B cell (primary cell): ENCODE results near the gene TAPBPL.

Experiments used
- CTCF ChIP-seq: fragments of 200-600 bp; IDR thresholded peaks from one replicate; pipeline ENCODE4 v1.8.0; 2022; ENCODE audit warnings: antibody characterized with exemption, mild to moderate bottlenecking
- EZH2 ChIP-seq: IDR thresholded peaks from 2 replicates; pipeline ENCODE4 v1.6.1; 2012; ENCODE audit warnings: borderline replicate concordance, low read depth, mild to moderate bottlenecking, moderate library complexity, low read length; ENCODE audit not compliant: insufficient read depth, poor library complexity, severe bottlenecking

GRCh38 chr12:6466184-6466573 is 14.3 kb downstream of the TAPBPL start:
- TF ChIP-seq EZH2 = no peak
- no peak for TF ChIP-seq CTCF
